Right kidney (tissue), 1 donor: ENCODE measurements around the gene MAOA.
"Not testable (repeated sequence)": the region's sequence is repeated elsewhere in the genome, so short reads cannot be mapped to it uniquely, and the experiment has no call there.

Experiments used
- DNase-seq: peaks from one replicate; pipeline ENCODE4 v3.0.0-alpha.2; 2016

Gene MAOA

GRCh38 chrX:43661521-43662240, 5.6 kb downstream of the MAOA start:
- no peak for DNase-seq

- DNase-seq = no peak
Measured at GRCh38 chrX:43663173-43663572, 7.1 kb downstream of the MAOA start.

- no peak for DNase-seq
Measured at GRCh38 chrX:43664258-43664657, 8.2 kb downstream of the MAOA start.

- DNase-seq = no peak
Measured at GRCh38 chrX:43664708-43665107, 8.6 kb downstream of the MAOA start.

GRCh38 chrX:43666311-43666912, 10.3 kb downstream of the MAOA start:
- DNase-seq = no peak

- DNase-seq = not testable (repeated sequence)
Measured at GRCh38 chrX:43675965-43676628, 20.0 kb downstream of the MAOA start.

- DNase-seq = no peak
Measured at GRCh38 chrX:43676971-43677572, 21.0 kb downstream of the MAOA start.

GRCh38 chrX:43677993-43678392, 21.9 kb downstream of the MAOA start:
- no peak for DNase-seq

- no peak for DNase-seq
Measured at GRCh38 chrX:43679058-43679457, 23.0 kb downstream of the MAOA start.

- DNase-seq = no peak
Measured at GRCh38 chrX:43679778-43680177, 23.7 kb downstream of the MAOA start.

GRCh38 chrX:43682726-43683125, 26.6 kb downstream of the MAOA start:
- no peak for DNase-seq

- DNase-seq = no peak
Measured at GRCh38 chrX:43685221-43685620, 29.1 kb downstream of the MAOA start.

- no peak for DNase-seq
Measured at GRCh38 chrX:43688586-43688985, 32.5 kb downstream of the MAOA start.

GRCh38 chrX:43693602-43694406, 37.7 kb downstream of the MAOA start:
- DNase-seq = no peak

GRCh38 chrX:43699475-43699874, 43.4 kb downstream of the MAOA start:
- DNase-seq = no peak

- no peak for DNase-seq
Measured at GRCh38 chrX:43702079-43702524, 46.0 kb downstream of the MAOA start.

- DNase-seq = no peak
Measured at GRCh38 chrX:43702660-43703059, 46.6 kb downstream of the MAOA start.

GRCh38 chrX:43703211-43703791, 47.2 kb downstream of the MAOA start:
- no peak for DNase-seq

GRCh38 chrX:43706786-43707370, 50.8 kb downstream of the MAOA start:
- DNase-seq = no peak

GRCh38 chrX:43707812-43708548, 51.9 kb downstream of the MAOA start:
- DNase-seq = no peak

- DNase-seq = no peak
Measured at GRCh38 chrX:43716144-43716543, 60.0 kb downstream of the MAOA start.
